NCI-H774 (cell line): Measurements from ENCODE around the gene RREB1.

Source experiments
- DNase-seq: peaks from one replicate; lab custom pipeline; 2025; lab: John Stamatoyannopoulos, UW

The RREB1 gene

GRCh38 chr6:7163661-7164071 lies 55.9 kb downstream of the RREB1 start:
- no peak for DNase-seq

DNA sequence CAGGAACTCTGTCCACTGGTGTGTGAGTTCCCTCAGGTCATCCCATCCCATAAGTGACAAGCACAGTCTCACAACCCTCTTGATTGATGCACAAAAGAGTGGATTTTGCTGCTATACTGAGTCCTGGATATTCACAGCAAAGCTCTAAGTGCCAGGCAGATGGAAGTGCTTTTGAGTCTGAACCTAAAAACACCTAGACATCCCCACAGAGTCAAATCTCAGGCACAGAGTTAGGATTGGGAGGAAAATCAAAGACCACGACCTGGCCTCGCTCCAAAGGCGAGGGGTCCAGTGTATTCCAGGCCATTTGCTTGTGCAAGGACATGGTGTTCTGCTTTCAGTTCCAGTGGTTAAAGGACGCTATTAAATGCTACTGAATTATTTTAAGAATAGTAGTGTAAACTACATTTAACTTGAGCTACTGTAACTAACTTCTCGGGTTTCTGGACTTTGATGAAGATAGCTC lies 56.8 kb downstream of the RREB1 start:
- no peak for DNase-seq

GRCh38 chr6:7165002-7165889 lies 57.5 kb downstream of the RREB1 start:
- DNase-seq: no peak

GRCh38 chr6:7165890-7166267 lies 58.1 kb downstream of the RREB1 start:
- DNase-seq: no peak

GRCh38 chr6:7166410-7167293 lies 58.9 kb downstream of the RREB1 start:
- DNase-seq: no peak

DNA sequence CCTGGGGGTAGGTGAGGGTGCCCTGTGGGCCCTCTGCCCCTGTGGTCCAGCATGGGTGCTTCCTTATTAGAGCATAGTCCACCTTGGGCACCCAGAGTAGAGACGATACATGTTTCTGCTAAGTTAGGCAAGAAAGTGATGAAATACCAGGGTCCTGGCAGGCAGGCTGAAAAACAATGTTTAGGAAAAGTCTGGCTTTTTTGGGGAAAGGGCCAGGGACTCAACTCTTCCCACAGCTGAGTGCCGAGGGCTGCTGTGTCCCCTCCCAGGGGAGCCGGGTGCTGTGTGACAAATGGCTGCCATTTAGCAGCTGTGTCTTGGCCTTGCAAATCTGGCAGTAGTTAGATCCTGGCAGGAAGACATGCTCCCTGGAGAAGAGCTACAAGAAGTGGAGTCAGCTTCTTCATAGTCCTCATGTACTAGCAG lies 61.5 kb downstream of the RREB1 start:
- no peak for DNase-seq

DNA sequence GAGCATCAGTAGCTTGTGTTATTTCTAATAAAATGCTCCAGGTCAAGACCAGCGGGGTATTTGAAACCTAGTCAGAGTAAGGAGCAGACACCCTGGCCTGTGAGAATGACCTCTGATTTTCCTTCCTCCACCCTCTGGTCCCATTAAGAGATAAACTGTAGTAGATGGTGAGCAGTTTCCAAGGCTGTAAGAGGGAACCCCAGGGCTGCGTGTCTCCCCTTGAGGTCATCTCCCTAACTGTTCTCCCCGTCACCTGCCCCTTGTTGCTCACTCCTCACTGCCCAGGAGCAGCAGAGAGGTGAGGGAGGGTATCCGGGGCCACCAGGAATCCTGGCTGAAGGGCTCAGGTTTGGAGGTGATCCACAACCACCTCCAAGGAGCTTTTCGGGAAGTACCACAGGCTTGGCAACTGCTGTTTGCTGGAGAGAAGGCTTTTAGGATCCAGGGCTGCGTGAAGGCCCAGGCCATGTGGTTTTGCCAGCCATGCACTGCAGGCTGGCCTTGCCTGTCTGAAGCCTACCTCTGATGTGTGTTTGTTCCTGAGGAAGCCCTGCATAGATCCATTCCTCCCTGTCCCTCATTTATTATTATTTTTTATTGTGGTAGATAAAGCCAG lies 62.5 kb downstream of the RREB1 start:
- DNase-seq: no peak

DNA sequence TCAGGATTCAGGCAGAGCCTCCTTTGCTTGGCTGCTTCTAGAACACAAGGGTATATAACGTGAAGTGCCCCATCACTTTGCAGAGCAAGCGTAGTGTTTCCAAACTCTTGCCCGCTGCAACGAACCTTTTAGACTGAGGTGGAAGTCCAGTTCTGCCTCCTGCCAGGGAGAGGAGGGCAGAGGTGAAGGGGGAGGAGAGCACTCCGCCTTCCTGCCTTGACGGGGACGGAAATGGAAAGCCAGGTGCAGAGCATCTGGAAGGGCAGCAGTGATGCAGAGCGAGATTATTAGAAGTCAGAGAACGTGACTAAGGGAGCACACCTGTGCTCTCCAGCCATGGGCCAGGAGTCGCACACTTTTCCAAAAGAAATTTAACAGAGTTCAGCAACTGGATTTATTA lies 63.4 kb downstream of the RREB1 start:
- peak; percentile 79 for DNase-seq

GRCh38 chr6:7171733-7172132 lies 64.0 kb downstream of the RREB1 start:
- no peak for DNase-seq

DNA sequence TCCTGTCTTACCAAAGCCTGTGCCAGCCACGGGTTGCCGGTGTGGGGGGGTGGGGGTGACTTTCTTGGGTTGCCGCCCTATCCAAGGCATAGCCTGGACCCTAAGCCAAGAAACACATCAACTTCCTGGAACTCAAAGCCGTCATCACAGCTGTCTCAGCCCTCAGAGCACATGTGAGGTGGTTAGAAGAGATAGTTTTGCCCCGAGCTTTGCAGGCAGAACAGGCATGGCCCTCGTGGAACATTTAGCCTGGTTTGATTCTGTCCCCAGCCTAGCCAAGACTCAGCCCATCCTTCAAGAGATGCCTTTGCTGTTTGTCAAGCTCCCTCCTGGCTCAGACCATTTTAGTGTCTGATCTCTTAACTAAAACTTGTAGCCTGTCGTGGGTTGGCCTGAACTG lies 64.9 kb downstream of the RREB1 start:
- DNase-seq: no peak

GRCh38 chr6:7173843-7174503 lies 66.2 kb downstream of the RREB1 start:
- DNase-seq: no peak

GRCh38 chr6:7175462-7175861 lies 67.7 kb downstream of the RREB1 start:
- no peak for DNase-seq

GRCh38 chr6:7176208-7176607 lies 68.4 kb downstream of the RREB1 start:
- no peak for DNase-seq

- no peak for DNase-seq
Measured at GRCh38 chr6:7178280-7178679, 70.5 kb downstream of the RREB1 start.

DNA sequence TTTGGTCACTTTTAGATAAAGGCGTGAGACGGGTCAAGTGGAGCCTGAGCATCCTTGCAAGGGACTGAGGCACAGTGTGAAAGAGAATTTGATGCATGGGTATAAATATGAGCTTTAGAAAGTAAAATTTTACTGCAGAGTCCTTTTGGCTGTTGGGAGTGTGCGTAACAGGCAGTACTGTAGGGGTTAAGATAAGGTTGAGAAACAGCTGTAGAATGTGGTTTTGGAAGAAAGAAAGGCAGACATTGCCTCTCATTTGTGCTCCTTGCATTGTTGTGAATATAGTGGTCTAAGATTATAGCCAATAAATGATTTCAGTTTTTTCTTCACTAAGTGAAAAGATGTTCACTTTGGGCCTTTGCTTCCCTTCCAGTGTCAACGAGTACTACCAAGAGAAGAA lies 73.0 kb downstream of the RREB1 start:
- no peak for DNase-seq

GRCh38 chr6:7183707-7184106 lies 75.9 kb downstream of the RREB1 start:
- no peak for DNase-seq

- no peak for DNase-seq
Measured at GRCh38 chr6:7184502-7184901, 76.7 kb downstream of the RREB1 start.

DNA sequence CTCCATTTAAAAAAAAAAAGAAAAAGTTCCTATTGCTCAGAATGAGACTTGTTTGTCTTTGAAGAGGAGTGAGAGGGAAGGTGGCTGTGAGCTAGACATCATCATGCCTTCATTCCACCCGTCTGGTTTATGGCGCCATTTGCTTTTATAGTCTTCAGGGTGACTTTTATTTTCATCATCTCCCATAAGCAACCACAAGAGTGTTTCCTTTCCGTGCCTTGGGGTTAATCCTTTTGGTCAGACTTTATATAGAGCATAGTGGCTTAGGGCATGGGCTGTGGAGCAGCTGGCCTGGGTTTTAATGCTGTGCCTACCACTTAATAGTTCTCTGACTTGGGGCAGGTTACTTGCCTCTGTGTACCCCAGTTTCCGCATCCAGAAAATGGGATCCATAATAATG lies 77.8 kb downstream of the RREB1 start:
- DNase-seq: no peak

GRCh38 chr6:7188492-7188891 lies 80.7 kb downstream of the RREB1 start:
- DNase-seq: no peak

GRCh38 chr6:7189101-7189758 lies 81.5 kb downstream of the RREB1 start:
- no peak for DNase-seq

- no peak for DNase-seq
Measured at GRCh38 chr6:7190791-7191190, 83.0 kb downstream of the RREB1 start.
